ENCODE results near the gene FRMPD4.

FRMPD4 gene

GRCh38 chrX:12263211-12263610 lies 124.9 kb downstream of the FRMPD4 start:
- H3K9ac ChIP-seq (ENCODE audit: low read length) = no peak overlapping the region
- H3K36me3 ChIP-seq (ENCODE audit: control insufficient read depth, insufficient read depth, low read length) = no peaks in the 10 kb centered on the region
- no peaks in the 10 kb centered on the region for H3K4me1 ChIP-seq (ENCODE audit: control insufficient read depth, insufficient read depth, low read length)
- no peak overlapping the region for H3K4me3 ChIP-seq (ENCODE audit: low read length)
- H3K27ac ChIP-seq (ENCODE audit: low read depth, low read length) = no peak overlapping the region
- no peaks in the 10 kb centered on the region for H3K27me3 ChIP-seq (ENCODE audit: control insufficient read depth, insufficient read depth, low read length)

GRCh38 chrX:12269484-12269883 lies 131.2 kb downstream of the FRMPD4 start:
- Histone ChIP-seq H3K27me3 (ENCODE audit: control insufficient read depth, insufficient read depth, low read length) (no peaks in the 10 kb centered on the region), H3K9ac (ENCODE audit: low read length) (no peak overlapping the region), H3K4me1 (ENCODE audit: control insufficient read depth, insufficient read depth, low read length) (no peaks in the 10 kb centered on the region), H3K27ac (ENCODE audit: low read depth, low read length) (no peak overlapping the region), H3K36me3 (ENCODE audit: control insufficient read depth, insufficient read depth, low read length) (no peaks in the 10 kb centered on the region), H3K4me3 (ENCODE audit: low read length) (no peak overlapping the region)

GRCh38 chrX:12278151-12278550 lies 139.9 kb downstream of the FRMPD4 start:
- Histone ChIP-seq H3K4me1 (ENCODE audit: control insufficient read depth, insufficient read depth, low read length) (no peaks in the 10 kb centered on the region), H3K27me3 (ENCODE audit: control insufficient read depth, insufficient read depth, low read length) (no peaks in the 10 kb centered on the region), H3K4me3 (ENCODE audit: low read length) (no peak overlapping the region), H3K27ac (ENCODE audit: low read depth, low read length) (no peak overlapping the region), H3K36me3 (ENCODE audit: control insufficient read depth, insufficient read depth, low read length) (no peaks in the 10 kb centered on the region), H3K9ac (ENCODE audit: low read length) (no peak overlapping the region)

DNA sequence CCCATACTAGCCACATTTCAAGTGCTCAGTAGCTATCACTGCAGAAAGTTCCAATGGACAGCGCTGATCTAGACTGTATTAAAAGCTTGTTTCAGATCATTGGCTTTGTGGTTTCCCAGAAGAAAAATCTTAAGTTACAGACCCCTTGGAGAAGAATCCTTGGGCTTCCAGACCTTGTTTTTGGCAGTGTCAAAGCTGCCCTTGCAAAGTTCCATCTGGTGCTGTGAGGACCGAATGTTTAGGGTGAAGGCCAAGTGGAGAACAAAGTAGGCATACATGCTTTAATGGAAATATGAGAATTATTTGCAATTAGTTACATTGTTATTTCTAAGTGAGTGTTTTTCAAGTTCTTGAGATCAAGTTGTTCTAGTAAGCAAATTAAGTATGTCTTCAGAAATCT lies 144.7 kb downstream of the FRMPD4 start:
- Histone ChIP-seq H3K4me1 (ENCODE audit: control insufficient read depth, insufficient read depth, low read length) (no peaks in the 10 kb centered on the region), H3K36me3 (ENCODE audit: control insufficient read depth, insufficient read depth, low read length) (no peaks in the 10 kb centered on the region), H3K4me3 (ENCODE audit: low read length) (no peak overlapping the region), H3K9ac (ENCODE audit: low read length) (no peak overlapping the region), H3K27me3 (ENCODE audit: control insufficient read depth, insufficient read depth, low read length) (no peaks in the 10 kb centered on the region), H3K27ac (ENCODE audit: low read depth, low read length) (no peak overlapping the region)

DNA sequence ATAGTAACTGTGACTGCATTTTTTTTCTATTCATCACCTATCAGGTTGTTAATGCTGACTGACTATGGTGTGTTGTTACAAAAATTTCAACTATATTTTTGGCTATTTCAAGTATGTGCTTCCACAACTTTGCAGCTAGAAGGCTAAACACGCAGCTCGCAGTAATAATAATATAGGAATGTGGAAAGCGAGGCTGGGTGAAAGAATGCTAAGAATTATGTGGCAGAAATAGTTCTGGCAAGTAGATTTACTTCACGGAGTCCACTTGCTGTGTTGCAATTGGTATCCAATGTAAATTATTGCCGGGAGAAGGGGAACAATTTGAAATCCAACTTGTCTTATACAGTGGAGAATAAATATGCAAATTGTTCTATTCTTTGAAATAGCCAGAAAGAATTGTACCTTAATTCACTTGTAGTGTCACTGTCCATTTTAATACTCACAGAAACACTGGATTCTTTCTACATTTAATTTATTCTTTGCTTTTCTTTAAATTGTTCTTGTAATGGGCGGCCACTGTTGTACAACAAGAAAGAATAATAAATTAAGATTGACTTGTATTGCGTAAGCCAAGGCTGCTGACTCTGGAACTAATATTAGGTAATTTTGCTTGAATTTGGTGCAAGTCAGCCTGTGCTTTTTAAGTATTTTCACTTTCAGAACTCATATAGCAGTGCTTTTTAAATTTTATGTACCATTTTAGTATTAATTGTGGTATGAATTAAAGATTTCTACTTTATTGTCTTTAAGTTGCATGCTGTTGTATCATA lies 154.9 kb downstream of the FRMPD4 start:
- H3K27me3 ChIP-seq (ENCODE audit: control insufficient read depth, insufficient read depth, low read length) = no peaks in the 10 kb centered on the region
- no peak overlapping the region for H3K9ac ChIP-seq (ENCODE audit: low read length)
- no peaks in the 10 kb centered on the region for H3K4me1 ChIP-seq (ENCODE audit: control insufficient read depth, insufficient read depth, low read length)
- no peaks in the 10 kb centered on the region for H3K36me3 ChIP-seq (ENCODE audit: control insufficient read depth, insufficient read depth, low read length)
- no peak overlapping the region for H3K4me3 ChIP-seq (ENCODE audit: low read length)
- H3K27ac ChIP-seq (ENCODE audit: low read depth, low read length) = no peak overlapping the region

DNA sequence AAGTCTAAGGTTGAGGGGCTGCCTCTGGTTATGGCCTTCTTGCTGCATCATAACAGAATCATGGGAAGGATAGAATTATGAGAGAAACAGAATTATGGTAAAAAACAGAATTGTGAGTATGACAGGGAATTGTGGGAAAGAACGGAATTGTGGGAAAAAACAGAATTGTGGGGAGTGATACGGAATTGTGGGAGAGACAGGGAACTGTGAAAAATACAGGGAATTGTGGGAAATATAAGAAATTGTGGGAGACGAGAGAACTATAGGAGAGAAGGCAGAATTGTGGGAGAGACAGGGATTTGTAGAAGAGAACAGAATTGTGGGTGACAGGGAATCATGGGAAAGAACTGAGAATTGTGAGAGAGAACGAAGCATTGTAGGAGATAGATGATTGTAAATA lies 159.1 kb downstream of the FRMPD4 start:
- no peaks in the 10 kb centered on the region for H3K27me3 ChIP-seq (ENCODE audit: control insufficient read depth, insufficient read depth, low read length)
- no peaks in the 10 kb centered on the region for H3K36me3 ChIP-seq (ENCODE audit: control insufficient read depth, insufficient read depth, low read length)
- no peak overlapping the region for H3K9ac ChIP-seq (ENCODE audit: low read length)
- H3K4me3 ChIP-seq (ENCODE audit: low read length) = no peak overlapping the region
- H3K4me1 ChIP-seq (ENCODE audit: control insufficient read depth, insufficient read depth, low read length) = no peaks in the 10 kb centered on the region
- no peak overlapping the region for H3K27ac ChIP-seq (ENCODE audit: low read depth, low read length)

DNA sequence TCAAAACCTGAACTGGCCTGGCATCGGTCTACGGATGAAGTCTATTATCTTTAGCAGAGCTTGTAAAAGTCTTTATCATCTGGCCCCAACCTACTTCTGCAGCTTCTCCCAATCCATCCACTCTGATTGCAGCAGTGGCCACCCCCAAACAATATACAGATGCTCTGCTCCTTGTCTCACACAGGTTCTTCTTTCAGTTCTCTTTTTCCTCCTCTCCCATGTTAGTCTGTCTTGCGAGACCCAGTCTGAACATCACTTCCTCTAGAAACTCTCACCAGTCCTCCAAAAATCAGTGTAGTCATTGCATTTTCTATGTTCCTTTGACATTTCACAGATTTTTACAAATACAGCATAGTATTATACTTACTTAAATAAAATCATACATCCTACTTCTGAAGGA lies 163.0 kb downstream of the FRMPD4 start:
- H3K36me3 ChIP-seq (ENCODE audit: control insufficient read depth, insufficient read depth, low read length) = no peaks in the 10 kb centered on the region
- H3K4me1 ChIP-seq (ENCODE audit: control insufficient read depth, insufficient read depth, low read length) = no peaks in the 10 kb centered on the region
- H3K27ac ChIP-seq (ENCODE audit: low read depth, low read length) = no peak overlapping the region
- no peak overlapping the region for H3K4me3 ChIP-seq (ENCODE audit: low read length)
- H3K27me3 ChIP-seq (ENCODE audit: control insufficient read depth, insufficient read depth, low read length) = no peaks in the 10 kb centered on the region
- no peak overlapping the region for H3K9ac ChIP-seq (ENCODE audit: low read length)

DNA sequence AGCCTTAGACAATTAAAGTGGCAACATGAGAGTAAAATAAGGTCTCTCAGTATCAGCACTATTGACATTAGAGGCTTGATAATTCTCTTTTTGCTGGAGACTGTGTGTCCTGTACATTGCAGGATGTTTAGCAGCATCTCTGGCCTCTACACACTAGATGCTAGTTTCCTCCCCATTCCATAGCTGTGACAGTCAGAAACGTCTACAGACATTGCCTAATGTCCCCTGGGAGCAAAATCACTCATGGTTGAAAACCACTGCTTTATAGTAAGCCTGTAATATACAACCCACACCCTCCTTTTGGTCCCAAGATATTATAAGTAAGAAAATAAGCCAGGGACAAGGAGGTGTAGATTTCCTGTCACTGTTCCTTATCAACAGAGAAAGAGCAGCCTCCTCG lies 166.0 kb downstream of the FRMPD4 start:
- H3K36me3 ChIP-seq (ENCODE audit: control insufficient read depth, insufficient read depth, low read length) = no peaks in the 10 kb centered on the region
- H3K9ac ChIP-seq (ENCODE audit: low read length) = no peak overlapping the region

DNA sequence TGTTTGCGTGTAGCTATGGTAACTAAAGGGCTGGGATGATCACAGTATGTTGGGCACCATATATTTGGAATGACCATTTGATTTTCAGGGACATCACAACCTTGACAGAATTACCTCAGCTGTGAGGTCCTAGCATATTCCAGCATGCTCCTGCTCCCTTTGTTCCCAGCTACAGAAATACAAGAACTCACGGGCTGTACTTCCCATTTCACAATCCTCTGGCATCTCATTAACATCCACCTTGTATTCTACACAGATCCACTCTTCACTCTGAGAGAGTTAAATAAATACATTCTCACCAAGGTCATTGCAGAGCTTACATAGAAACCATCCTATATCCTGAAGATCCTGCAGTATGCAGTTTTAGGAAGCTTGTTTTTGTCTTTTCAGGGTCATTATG lies 169.7 kb downstream of the FRMPD4 start:
- Histone ChIP-seq H3K27me3 (ENCODE audit: control insufficient read depth, insufficient read depth, low read length) (no peaks in the 10 kb centered on the region), H3K4me1 (ENCODE audit: control insufficient read depth, insufficient read depth, low read length) (no peaks in the 10 kb centered on the region), H3K36me3 (ENCODE audit: control insufficient read depth, insufficient read depth, low read length) (no peaks in the 10 kb centered on the region), H3K4me3 (ENCODE audit: low read length) (no peak overlapping the region), H3K27ac (ENCODE audit: low read depth, low read length) (peak overlapping the region; percentile 11), H3K9ac (ENCODE audit: low read length) (no peak overlapping the region)

More for the DNA sequence above, 166.0 kb downstream of the FRMPD4 start:
- Histone ChIP-seq H3K4me3 (ENCODE audit: low read length) (no peak overlapping the region), H3K27me3 (ENCODE audit: control insufficient read depth, insufficient read depth, low read length) (no peaks in the 10 kb centered on the region), H3K27ac (ENCODE audit: low read depth, low read length) (no peak overlapping the region), H3K4me1 (ENCODE audit: control insufficient read depth, insufficient read depth, low read length) (no peaks in the 10 kb centered on the region)

DNA sequence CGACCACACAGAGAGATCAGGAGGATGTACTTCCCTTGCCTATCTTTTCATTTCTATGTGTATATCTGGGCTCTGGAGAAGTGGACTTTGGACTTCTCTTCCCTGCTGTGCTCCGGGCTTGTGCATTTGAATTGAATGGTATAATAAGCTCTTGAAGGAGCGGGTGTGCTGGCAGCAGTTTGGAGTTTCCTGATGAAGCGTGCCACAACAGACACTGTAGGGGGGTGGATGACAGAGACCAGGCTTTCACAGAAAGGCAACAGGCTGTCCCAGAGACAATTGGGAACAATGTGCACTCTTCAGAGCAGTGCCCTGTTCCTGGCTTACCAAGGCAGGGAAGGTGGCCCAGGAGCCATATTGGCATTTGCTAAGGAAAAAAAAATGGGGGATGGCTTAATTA lies 170.1 kb downstream of the FRMPD4 start:
- peak overlapping the region; percentile 11 for H3K27ac ChIP-seq (ENCODE audit: low read depth, low read length)

DNA sequence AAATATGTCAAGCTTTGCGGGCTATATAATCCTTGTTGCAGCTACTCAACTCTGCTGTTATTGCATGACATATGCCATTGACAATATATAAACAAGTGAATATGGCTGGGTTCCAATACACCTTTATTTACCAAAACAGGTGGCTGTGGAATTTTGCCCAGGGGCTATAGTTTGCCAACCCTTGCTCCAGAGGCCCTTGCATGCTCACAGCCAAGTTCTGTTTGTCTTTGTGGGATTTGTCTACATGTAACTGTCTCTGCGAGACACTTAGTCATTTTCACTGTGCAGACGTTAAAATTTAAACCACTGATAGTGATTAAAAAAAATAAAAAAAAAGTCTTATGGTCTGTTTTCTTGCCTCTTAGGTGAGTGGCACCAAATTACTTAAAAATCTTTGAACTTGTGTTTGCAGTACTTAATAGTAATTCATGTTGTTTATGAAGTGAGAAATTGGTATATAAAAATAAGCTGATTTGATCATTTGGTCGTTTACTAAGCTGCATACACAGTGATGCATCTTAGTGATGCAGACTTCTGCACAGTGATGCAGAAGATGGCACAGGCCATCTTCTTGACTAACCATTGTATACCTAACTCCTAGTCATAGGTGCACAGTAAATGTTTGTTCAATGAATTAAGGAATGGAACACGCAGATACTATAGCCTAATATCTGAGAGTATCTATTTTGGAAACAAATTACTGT lies 170.9 kb downstream of the FRMPD4 start:
- H3K4me3 ChIP-seq (ENCODE audit: low read length) = no peak overlapping the region
- no peaks in the 10 kb centered on the region for H3K36me3 ChIP-seq (ENCODE audit: control insufficient read depth, insufficient read depth, low read length)
- H3K4me1 ChIP-seq (ENCODE audit: control insufficient read depth, insufficient read depth, low read length) = no peaks in the 10 kb centered on the region
- H3K27ac ChIP-seq (ENCODE audit: low read depth, low read length) = peak overlapping the region; percentile 11
- H3K27me3 ChIP-seq (ENCODE audit: control insufficient read depth, insufficient read depth, low read length) = no peaks in the 10 kb centered on the region
- H3K9ac ChIP-seq (ENCODE audit: low read length) = no peak overlapping the region

More for the DNA sequence above, 170.1 kb downstream of the FRMPD4 start:
- Histone ChIP-seq H3K4me3 (ENCODE audit: low read length) (no peak overlapping the region), H3K4me1 (ENCODE audit: control insufficient read depth, insufficient read depth, low read length) (no peaks in the 10 kb centered on the region), H3K36me3 (ENCODE audit: control insufficient read depth, insufficient read depth, low read length) (no peaks in the 10 kb centered on the region), H3K9ac (ENCODE audit: low read length) (no peak overlapping the region), H3K27me3 (ENCODE audit: control insufficient read depth, insufficient read depth, low read length) (no peaks in the 10 kb centered on the region)

DNA sequence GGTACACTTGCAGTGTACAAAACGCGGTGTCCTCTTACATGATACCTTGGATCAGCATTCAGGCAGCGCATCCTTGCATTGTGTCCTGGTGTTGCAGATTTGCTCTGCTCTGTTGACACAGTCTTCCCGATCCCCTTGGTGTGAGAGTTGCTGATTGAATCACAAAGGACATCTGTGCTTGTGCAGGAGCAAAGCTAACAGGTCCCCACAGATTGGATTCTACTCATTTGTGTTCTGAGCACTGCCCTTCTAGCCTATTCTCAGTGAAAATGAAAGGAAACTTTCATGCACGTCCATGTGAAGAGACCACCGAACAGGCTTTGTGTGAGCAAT lies 171.4 kb downstream of the FRMPD4 start:
- Histone ChIP-seq H3K27ac (ENCODE audit: low read depth, low read length) (no peak overlapping the region), H3K27me3 (ENCODE audit: control insufficient read depth, insufficient read depth, low read length) (no peaks in the 10 kb centered on the region), H3K36me3 (ENCODE audit: control insufficient read depth, insufficient read depth, low read length) (no peaks in the 10 kb centered on the region), H3K9ac (ENCODE audit: low read length) (no peak overlapping the region), H3K4me1 (ENCODE audit: control insufficient read depth, insufficient read depth, low read length) (no peaks in the 10 kb centered on the region), H3K4me3 (ENCODE audit: low read length) (no peak overlapping the region)

GRCh38 chrX:12314651-12315050 lies 176.4 kb downstream of the FRMPD4 start:
- H3K27ac ChIP-seq (ENCODE audit: low read depth, low read length) = no peak overlapping the region
- H3K9ac ChIP-seq (ENCODE audit: low read length) = no peak overlapping the region
- no peaks in the 10 kb centered on the region for H3K4me1 ChIP-seq (ENCODE audit: control insufficient read depth, insufficient read depth, low read length)
- no peaks in the 10 kb centered on the region for H3K27me3 ChIP-seq (ENCODE audit: control insufficient read depth, insufficient read depth, low read length)
- H3K4me3 ChIP-seq (ENCODE audit: low read length) = no peak overlapping the region
- no peaks in the 10 kb centered on the region for H3K36me3 ChIP-seq (ENCODE audit: control insufficient read depth, insufficient read depth, low read length)

Measured in rectal smooth muscle tissue (tissue), 1 donor.